AG20443 (cell line): ENCODE data around the gene ZNF780B.
"Not testable (repeated sequence)": the region's sequence is repeated elsewhere in the genome, so short reads cannot be mapped to it uniquely, and the experiment has no call there.

Source experiments
- DNase-seq: peaks from one replicate; pipeline ENCODE4 v3.0.0; 2012; ENCODE audit warnings: low spot score, mixed read lengths

Gene ZNF780B

DNA sequence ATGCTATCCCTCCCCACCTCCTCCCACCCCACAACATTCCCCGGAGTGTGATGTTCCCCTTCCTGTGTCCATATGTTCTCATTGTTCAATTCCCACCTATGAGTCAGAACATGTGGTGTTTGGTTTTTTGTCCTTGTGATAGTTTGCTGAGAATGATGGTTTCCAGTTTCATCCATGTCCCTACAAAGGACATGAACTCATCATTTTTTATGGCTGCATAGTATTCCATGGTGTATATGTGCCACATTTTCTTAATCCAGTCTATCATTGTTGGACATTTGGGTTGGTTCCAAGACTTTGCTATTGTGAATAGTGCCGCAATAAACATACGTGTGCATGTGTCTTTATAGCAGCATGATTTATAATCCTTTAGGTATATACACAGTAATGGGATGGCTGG, 18.0 kb downstream of the ZNF780B start:
- not testable (repeated sequence) for DNase-seq

DNA sequence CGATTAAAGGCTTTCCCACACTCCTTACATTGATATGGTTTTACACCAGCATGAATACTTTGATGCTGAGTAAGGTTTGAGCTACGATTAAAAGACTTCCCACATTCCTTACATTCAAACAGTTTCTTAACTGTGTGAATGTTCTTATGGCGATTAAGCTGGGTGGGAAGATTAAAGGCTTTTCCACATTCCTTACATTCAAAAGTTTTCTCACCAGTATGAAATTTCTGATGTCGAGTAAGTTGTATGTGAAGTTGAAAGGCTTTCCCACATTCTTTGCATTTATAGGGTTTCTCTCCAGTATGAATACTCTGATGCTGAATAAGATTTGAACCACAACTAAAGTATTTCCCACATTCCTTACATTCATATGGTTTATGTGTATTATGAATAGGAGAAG, 20.0 kb downstream of the ZNF780B start:
- DNase-seq: no peak

DNA sequence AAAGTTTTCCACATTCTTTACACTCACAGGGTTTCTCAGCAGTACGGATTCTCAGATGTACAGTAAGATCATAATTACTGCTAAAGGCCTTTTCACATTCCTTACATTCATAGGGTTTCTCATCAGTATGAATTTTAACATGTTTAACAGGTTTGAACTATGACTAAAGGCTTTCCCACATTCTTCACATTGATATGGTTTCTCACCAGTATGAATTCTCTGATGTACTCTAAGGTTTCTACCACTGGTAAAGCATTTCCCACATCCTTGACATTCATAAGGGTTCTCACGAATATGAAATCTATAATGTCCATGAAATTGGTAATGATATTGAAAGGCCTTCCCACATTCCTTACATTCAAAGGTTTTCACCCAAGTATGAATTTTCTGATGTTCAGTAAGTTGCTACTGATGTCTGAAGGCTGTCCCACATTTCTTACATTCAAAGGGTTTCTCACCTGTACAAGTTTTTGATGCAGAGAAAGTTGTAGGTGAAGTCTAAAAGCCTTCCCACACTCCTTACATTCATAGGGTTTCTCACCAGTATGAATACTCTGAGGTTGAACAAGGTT, 22.0 kb downstream of the ZNF780B start:
- no peak for DNase-seq

- no peak for DNase-seq
Measured at GRCh38 chr19:40026597-40026970, 29.4 kb downstream of the ZNF780B start.

DNA sequence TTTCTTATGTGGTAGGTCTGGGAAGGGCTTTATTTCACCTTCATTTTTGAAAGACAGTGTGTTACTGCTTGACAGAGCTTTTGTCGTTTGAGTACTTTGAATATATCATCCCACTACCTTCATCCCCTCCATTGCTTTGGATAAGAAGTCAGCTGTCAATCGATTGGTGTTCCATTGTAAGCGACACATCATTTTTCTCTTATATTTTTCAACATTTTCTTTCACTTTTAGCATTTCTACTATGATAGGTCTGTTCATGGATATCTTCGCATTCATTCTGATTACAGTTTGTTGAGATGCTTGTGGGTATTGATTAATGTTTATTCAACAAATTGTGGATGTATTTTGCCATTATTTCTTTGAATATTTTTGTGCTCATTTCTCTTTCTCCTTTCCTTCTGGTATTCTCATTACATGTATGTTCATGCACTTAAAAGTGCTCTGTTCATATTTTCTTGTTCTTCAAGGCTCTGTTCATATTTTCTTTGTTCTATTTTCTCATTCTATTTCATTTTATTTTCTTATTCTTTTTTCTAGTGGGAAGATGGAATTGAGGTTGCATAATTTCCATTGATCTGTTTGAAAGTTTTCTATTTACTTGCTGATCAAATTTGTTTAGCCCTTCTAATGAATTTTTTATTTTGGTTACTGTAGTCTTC, 30.0 kb downstream of the ZNF780B start:
- DNase-seq: no peak

GRCh38 chr19:40023969-40024368, 32.1 kb downstream of the ZNF780B start:
- DNase-seq: no peak

DNA sequence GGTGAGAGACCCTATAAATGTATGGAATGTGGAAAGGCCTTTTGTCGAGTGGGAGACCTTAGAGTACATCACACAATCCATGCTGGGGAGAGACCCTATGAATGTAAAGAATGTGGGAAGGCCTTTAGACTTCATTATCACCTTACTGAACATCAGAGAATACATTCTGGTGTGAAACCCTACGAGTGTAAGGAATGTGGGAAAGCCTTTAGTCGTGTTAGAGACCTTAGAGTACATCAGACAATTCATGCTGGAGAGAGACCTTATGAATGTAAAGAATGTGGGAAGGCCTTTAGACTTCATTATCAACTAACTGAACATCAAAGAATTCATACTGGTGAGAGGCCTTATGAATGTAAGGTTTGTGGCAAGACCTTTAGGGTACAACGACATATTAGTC, 42.0 kb downstream of the ZNF780B start:
- no peak for DNase-seq

DNA sequence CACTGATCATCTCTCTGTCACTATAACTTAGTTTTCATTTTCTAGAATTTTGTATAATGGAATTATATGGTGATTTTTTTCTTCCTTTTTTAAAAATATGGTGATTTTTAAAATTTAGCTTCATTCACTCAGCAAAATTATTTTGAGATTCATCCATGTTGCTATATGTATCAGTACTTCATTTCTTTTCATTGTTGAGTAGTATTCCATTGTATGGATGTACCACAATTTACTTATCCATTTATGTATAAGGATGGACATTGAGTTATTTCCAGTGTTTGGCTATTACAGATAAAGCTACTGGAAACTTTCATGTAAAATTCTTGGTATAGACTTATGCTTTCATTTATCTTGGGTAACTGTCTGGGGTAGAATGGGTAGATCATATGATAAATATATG, 46.4 kb downstream of the ZNF780B start:
- DNase-seq: no peak

DNA sequence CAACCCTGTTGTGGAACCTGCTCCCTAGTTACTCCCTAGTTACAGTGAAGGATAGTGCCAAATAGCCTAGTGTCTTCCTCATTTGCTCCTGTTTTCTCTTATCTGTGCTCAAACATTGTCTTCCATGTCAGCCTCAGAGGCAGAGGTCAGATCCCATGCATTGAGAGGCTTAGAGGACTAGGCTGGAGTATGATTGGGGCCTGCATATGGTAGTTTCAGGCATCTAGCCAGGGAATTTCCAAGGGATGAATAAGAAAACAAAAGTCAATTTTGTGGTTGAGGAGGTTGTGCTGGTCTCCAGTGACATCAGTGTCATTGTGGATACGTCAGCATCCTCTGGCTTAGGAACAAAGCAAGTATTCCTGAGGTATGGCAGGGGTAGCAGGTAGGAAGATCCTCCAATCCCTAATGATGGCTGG, 49.7 kb downstream of the ZNF780B start:
- DNase-seq: peak; percentile 62

- DNase-seq: no peak
Measured at GRCh38 chr19:40005691-40006272, 50.2 kb downstream of the ZNF780B start.

GRCh38 chr19:39998501-39998900, 57.5 kb downstream of the ZNF780B start:
- DNase-seq: no peak

GRCh38 chr19:39997638-39998216, 58.3 kb downstream of the ZNF780B start:
- DNase-seq: no peak

GRCh38 chr19:39996811-39997637, 59.0 kb downstream of the ZNF780B start, which contains the start of gene ZNF546:
TSS of gene ZNF546 (plus strand) at chr19:39997060. CDS start at chr19:39998327, 1,267 bp downstream.
- peak; percentile 97 for DNase-seq

- DNase-seq: peak; percentile 70
Measured at GRCh38 chr19:39996218-39996810, 59.7 kb downstream of the ZNF780B start.

- no peak for DNase-seq
Measured at GRCh38 chr19:39995794-39996193, 60.2 kb downstream of the ZNF780B start.

DNA sequence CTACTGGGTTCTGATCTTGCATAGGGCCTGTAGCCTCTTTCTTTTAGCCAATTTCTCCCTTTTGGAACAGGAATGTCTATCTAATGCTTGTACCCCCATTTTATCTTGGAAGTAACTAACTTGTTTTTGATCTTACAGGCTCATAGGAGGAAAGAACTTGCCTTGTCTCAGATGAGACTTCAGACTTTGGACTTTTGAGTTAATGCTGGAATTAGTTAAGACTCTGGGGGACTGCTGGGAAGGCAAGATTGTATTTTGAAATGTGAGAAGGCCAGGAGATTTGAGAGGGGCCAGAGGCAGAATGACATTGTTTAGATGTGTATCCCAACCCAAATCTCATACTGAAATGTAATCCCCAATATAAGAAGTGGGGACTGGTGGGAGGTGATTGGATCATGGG, 61.7 kb downstream of the ZNF780B start:
- DNase-seq: no peak

- DNase-seq: no peak
Measured at GRCh38 chr19:39993605-39994004, 62.4 kb downstream of the ZNF780B start.

- no peak for DNase-seq
Measured at GRCh38 chr19:39987596-39987995, 68.4 kb downstream of the ZNF780B start.

- no peak for DNase-seq
Measured at GRCh38 chr19:39987167-39987566, 68.9 kb downstream of the ZNF780B start.

GRCh38 chr19:39986643-39987042, 69.4 kb downstream of the ZNF780B start:
- DNase-seq: no peak

DNA sequence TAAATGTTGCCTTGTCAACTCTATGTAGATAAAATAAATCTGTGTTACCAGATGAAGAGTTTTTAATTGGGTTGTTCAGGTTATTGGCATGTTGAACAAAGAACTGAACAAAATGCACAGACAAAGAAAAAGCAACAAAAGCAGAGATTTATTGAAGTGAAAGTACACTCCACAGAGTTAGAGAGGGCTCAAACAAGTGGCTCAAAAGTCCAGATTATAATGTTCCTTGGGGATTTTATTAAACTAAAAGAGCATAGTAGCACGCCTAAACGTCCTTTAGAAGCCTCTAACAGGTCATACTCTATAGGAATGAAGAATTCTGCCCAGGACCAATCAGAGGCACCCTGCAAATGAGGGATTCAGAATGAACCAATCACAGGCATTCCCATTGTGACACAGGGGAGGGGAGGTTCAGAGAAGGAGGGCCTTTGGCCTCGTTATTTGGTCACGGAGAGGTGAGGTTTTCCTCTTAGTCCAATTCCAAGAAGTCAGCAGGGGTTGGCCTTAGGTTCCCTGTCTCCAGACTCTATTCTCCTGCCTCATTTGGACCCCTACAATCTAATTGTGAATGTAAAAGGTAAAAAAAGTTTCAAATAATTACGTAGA, 72.2 kb downstream of the ZNF780B start:
- no peak for DNase-seq

DNA sequence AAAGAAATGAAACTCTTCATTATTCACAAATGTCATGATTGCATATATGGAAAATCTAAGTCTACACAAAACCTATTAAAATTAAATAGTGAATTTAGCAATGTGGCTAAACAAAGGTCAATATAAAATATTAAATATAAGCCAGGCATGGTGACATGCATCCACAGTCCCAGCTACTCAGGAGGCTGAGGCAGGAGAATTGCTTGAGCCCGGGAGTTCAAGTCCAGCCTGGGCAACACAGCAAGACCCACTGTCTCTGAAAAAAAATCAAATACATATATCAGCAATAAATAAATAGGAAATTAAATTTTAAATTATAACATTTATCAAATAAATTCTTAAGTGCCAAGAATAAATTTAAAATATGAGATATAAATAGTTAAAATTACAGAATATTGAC, 73.1 kb downstream of the ZNF780B start:
- no peak for DNase-seq
